Measurements from ENCODE around the gene STK33.

STK33 gene

DNA sequence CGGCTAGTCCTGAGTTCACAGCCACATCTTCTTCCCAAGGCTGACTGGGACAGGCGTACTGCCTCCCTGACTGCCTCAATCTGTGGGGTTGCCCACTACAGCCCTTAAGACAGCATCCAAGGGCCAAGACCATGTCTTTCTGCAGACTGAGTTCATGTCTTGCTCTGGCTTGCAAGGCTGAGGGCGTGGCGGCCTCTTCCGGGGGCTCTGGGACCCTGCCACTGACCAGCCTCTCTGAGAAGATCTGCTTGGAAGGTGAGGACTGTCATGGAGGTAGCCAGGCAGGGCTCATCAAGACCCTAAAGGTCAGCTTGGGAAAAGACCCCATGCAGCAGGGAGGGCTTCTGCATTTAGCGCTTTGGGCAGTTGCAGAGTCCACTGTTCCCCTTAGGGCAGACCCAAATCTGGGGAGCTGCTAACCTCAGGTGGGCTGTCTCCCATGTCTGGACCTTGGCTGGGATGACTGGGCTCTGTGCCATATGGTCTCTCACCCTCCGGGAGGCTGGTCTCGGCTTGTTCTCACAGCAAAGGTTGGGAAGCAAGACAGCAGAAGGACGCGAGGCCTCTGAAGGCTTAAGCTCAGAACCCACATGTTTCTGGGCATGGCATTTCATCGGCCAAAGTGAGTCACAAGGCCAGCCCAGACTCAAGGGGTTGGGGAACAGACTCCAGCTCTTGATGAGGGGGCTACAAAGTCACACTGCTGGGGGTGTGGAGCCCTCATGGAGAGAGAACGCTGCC is 221.2 kb downstream of the STK33 start:
- no peak for DNase-seq

DNA sequence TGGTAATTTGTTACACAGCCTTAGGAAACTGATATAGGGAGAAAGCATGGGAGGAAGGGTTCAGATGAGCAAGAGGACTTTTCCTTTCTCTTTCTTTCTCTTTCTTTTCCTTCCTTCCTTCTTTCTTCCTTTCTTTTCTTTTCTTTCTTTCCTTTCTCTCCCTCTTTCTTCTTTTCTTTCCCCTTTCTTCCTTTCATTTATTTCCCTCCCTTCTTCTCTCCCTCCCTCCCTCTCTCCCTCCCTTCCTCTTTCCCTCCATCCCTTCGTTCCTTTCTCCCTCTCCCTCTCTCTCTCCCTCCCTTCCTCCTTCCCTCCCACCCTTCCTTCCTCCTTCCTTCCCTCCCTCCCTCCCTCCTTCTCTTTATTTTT is 222.5 kb downstream of the STK33 start:
- DNase-seq: no peak

DNA sequence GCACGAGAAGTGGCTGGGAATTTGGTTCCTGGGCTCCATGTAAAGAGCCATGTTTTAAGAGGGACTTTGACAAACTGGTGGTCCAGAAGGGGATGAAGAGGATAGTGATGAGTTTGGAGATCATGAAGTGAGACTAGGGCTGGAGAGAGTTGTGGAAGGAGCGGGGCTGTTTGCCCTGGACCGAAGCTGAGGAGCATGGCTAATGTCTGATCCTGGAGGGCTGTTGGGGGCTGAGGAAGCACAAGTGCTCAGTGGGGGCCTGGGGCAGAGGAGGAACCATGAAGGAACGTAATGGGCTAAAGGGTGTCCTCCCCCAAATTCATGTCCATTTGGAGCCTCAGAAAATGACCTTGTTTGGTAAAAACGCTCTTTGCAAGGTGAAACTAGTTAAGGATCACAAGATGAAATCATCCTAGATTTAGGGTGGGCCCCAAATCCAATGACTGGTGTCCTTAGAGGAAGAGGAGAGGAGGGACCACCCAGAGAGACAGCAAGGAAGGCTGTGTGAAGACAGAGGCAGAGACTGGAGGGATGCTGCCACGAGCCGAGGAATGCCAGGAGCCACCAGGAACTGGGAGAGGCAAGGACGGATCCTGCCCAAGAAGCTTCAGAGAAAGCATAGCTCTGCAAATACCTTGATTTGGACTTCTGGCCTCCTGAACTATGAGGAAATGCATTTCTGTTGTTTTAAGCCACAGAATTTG is 223.1 kb downstream of the STK33 start:
- DNase-seq: no peak

DNA sequence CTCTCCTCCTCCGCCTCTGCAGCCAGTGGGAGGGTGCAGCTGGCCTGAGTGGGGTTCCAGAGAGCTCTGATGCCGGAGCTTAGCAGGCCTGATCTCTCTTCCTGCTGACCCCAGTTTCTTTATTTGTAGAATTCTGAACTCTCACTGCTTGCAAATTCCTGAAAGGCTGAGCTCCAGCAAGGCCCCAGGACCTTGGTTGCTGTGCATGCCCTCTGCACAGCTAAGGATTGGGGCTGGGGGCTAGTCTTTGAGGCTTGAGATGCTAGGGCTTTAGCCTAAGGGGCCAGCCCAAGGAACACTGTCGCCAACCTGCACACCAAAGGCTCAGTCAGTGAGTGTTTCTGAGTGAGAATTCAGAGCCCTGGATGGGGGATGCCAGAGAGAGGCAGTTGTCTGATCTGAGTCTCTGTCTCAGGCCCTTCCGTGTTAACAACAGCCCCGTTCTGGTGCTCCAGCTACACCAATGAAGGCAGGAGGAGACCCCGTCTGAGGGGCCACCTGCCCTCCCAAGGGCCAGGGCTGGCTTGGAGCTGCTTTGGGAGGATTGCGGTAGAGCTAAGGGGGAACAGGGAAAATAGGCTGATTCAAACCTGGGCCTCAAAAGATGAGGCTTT is 224.3 kb downstream of the STK33 start:
- no peak for DNase-seq

DNA sequence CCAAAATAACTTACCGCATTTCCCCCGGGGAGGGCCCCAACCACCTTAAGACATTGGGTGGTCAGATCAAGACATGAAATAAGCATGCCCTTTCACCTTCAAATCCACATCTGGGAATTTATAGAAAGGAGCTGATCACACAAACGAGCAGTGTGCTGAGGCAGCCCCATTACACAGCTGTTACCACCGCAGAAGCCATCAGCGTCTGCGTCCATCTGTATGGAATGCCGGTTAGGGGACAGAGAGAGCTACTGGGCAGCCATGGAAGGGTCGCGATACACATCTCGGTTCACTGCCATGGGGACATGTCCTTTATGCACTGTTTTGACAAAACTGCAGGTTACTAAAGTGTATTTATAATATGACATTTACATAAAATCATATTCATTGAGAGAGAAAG is 225.3 kb downstream of the STK33 start:
- no peak for DNase-seq

DNA sequence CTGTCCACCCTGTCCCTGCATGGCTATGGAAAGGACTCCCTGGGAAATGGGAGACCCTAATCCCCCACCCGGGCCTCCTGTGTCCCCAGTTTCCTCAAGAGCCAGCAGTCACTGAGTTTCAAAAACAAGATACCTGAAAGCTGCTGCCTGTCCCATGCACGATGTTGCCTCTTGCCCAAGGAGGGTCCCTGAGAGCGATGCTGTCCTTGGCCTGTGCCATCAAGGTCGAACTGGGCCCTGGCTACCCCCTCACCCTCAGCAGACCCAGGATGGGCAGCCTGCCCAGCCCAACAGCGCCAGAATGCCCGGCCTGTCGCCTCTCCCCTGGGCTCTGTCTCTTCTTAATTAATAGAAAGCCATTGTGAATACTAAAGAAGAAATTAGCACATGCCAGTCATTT is 225.8 kb downstream of the STK33 start:
- DNase-seq: no peak

DNA sequence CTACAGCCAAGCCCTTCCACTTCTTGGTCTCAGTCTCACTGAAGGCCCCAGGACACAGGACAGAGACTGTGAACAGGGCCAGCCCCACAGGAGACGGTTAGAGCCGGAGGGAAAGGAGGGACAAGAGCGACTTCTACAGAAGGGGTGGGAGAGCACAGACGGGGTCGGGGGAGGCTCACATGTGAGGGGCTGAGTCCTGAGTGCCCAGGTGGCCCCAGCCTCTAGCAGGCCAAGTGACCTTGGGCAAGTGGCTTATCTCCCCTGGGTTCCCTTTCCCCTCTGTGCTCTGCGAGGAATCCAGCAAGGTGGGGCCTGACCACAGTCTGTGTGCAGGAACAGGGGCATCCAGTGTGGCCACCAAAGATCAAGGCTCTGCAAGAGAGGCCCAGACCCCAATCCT is 227.7 kb downstream of the STK33 start:
- DNase-seq: no peak

DNA sequence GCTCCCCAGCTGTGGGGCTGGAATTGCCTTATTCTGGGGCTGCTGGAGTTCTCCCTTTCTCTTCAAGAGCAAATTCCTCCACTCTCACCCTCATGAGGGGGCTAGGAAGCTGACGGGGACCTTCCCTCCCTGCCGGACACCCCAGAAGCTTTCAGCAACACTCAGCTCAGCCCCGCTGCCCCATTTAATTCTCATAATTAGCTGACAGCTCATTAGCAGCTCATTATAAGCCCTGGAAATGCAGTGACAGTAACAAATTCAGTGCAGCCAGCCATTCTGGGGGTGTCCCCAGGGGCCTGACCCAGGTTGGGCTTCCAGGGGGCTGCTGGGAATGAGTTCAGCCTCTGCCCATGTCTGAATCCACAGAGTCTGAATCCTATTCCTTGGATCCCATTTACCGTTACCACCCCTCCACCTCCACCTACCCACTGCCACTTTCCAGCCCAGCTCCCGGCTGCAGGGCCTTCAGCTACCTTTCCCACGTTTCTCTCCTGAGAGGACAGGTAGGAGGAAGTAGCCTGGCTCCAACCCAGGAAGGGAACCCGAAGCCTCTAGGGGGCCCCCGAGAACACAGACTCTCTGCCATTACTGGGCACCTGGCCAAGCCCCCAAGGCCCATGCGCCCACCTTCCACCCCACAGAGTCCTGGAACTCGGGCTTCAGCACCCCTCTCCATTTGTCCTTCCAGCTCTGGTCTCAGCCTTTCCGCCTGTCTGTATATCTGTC is 228.6 kb downstream of the STK33 start:
- DNase-seq: no peak

DNA sequence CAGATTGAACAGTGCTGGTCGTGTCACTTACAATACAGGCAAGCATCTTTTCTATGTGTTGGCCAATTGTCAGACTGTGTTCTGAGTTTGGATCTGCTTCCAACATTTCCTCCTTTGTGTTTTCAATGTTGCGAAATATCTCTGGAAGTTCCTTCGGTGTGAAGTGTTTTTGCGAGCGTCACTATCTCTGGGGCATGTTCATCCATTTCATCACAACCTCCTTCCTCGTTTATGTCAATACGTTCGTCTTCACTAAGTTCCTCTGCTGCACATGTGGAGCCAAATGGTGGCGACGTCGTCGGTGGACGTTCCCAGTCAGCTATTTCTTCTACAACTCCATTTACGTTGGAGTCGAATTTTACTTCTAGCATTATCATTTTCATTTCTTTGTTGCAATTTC is 230.1 kb downstream of the STK33 start:
- DNase-seq: peak; percentile 76 to 85 (median 78)

DNA sequence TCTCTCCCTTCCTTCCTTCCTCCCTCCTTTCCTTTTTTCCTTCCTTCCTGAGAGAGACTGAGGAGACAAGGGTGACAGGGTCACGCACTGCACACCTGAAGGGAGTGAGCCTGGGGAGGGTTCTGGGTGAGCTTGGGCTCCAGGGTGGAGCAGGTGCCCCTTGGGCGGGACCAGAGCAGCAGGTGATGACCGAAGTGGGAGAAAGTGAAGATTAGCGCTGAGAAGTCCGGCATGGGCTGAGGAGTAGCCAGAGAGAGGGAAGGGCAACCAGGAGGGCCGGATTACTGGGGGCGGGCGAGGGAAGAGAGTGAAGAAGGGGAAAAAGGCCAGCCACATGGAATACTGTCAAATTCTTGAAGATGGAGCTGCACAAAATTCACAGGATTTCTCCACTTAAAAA is 231.1 kb downstream of the STK33 start:
- DNase-seq: no peak

DNA sequence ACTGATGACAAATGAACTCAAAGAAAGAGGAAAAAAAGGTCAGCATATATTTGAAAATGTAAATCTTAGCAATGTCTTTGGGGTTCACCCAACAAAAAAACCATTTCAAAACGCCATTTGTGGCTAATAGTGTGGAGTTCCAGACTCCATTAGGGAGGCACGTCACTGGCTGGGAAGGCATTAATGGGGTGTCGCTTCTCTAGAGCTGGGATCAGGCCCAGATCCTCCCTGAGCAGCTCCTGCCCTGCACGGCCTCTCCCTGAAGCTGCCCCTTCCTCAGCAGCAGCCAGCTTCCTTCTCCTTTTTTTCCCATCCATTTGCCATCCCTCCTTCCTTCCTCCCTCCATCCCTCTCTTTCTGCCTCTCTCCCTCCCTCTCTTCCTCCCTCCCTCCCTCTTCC is 231.5 kb downstream of the STK33 start:
- no peak for DNase-seq

DNA sequence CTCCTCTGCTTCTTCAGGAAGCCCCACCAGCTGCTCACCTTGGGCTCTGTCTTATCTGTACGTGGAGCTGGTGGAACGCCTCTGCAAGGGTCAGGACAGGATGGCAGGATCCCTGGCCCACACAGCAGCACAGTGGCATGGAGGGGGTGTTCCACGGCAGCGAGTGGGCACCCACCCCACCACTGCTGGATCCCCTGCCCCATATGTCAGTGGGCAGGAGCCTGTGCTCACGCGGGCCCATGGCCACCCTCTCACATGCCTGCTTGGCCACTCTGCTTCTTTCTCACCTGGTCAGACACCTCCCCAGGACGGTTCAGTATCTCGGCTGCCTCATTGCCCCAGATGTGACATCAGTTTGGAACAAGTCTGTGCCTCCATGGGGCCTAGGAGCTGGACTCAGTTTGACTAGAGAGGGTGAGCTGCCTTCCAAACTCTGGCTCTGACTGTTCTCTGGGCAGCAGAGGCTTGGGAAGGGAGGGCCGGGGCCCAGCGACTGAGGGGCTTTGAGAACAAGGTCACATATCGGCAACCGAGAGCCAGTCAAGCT is 232.3 kb downstream of the STK33 start:
- DNase-seq: no peak

DNA sequence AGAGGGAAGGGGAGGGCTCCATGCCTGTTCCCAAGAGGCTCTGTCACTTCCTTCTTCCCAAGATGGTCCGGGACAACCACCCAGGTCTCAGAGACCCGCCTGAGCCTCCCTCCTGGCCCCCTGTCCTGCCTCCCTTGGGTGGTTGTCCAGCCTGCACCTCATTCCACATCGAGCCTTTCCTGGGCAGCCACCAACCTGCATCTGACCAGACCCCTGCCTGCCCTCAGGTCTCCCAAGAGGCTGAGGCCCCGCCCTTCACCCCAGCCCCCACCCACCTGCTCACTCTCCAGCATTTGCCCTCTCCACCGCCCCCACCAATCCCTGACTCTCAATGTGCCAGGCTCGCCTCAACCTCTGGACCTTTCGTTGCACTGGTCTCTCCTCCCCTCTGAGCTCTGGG is 232.8 kb downstream of the STK33 start:
- no peak for DNase-seq

DNA sequence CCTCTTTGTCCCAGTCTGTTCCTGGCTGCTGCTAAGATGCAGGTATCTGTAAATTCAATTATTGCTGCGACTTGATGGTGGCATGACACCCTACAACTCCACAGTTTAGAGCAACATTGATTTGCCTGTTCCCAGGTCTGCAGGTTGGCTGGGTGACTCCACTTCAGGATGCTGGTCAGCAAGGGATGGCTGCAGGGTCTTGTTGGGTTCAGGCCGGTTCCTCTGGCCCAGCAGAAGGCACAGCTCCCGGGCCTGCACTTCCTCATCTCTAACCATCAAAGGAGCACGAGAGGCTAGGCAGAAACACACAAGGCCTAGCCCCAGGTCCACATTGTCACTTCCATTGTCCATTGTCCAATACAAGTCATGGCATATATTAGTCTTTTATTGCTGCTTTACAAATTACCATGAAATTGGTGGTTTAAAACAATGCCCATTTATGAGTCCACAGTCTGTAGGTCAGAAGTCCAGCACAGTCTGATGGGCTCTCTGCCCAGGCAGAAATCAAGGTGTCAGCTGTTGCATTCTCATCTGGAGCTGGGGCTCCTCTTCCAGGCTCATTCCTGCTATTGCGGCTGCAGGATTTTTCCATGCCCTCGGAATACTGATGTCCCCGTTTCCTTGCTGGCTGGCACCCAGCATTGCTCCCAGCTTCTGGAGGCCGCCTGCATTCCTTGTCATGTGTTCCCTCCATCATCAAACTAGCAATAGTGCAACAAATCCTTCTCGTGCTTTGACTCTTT is 233.8 kb downstream of the STK33 start:
- no peak for DNase-seq

DNA sequence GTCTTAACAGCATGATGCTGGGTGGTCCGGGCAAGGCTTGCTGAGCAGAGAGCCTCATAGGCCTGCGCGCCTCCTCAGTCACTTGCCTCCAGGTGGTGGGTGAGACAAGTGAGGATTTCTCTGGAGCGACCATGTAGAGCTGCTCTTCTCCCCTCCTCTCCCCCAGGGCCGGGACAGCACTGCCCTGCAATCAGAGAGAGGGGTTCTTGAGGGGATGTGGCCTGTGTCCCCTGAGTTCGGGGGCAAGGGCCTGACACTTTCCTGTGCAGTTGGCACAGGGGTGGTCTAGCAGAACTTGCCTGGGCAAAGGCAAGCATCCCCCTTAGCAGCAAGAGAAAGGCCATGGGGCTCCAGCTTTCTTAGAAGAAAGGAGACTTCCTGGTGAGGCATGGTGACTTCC is 234.5 kb downstream of the STK33 start:
- DNase-seq: no peak

DNA sequence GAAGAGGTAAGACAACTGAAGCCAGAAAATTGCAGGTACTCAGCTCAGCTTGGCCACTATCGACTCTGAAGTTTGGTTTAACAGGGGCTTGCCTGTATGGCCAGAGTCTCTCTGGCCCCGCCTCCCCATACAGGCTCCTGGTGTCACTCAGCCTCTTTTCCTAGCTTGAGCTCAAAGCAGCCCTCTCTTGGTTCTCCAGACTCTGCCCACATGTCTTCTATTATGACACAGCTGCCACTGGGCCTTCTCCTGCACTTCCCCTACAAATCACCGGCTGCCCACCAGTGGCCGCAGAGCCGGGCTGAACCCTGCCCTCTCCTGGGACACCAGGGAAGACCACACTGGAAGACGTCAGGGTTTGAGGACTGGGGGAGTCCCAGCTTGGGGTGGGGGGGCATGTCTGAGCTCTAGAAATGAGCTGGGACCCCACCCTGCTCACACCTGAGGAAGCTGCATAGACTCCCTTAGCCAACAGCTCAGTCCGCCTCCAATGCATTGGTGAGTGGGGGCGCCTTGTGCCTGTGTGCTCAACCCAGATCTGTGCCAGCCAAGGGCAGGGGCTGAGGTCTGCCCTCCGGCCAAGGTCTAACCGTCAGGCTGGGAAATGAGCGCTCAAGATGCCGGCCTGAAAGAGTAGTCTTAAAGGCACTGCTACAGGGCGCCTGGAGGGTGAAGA is 236.0 kb downstream of the STK33 start:
- DNase-seq: peak in 1 of 4 experiments; percentile 26

DNA sequence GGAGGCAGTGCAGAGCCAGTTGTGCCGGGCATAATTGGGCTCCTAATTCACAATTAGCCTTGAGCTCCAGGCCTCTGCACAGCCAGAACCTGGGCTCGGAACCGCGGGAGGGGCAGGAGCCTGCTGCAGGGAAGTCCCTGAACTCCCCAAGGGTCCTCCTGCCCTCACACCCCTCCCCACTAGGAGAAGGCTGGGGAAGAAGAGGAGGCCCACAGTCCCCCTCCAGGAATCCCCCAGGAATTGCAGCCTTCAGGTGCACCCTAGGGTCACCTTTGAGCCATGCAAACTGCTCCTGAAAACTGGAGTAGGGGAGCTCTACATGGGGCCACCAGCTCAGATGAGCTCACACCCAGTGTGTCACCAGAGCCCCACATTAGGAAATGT is 236.5 kb downstream of the STK33 start:
- no peak for DNase-seq

DNA sequence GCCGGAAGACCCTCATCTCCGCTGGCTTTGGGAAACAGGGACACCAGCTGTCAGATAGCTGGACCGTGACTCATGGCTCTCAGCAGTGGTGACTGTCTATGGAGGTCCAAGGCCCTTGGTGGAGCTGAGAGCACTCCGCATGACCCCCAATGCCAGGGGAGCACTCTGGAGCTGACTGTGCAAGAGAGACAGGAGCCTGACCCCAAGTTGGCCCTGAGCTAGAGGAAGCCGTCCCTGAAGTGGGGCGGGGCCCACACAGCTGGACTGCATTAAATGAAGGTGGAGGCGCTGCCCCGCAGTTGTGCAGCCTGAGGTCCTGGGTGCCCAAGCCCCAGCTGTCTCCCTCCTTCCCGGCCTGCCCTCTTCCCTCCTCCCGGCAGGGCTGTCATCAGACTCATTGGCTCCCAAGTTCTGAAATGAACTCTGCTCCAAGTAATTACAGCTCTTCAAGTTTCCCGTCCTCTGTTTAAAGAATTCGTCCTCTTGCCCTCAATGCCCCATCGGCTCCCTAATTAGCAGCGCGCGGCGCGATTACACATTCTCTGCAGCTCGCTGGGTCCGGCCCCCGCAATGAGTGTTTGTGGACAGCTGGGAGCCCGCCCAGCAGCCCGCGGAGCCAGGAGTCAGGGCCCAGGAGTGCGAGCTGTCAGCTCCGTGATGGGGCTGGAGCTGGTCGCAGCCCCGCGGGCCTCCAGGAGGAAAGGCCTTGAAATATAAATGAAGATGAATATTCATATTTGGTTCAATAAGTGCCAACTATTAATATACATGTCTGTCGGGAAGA is 237.1 kb downstream of the STK33 start:
- no peak for DNase-seq

DNA sequence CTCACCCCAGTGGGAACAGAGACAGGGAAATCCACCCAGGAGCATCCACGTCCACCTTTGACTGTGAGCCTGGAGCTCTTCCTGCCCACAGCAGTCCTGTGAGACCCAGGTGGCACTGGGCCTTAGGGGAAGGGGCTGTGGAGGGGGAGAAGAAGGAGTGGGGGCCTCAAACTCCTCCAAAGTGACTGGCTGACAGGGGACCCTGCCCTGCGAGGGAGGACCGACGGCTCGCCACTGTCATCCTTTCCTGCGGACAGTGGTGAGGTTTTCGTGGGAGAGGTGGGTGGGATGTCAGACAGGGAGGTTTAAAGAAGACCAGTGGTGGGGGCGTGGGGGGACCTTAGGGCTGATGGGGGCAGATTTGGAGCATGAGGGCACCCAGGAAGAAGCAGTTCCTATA is 237.8 kb downstream of the STK33 start:
- DNase-seq: no peak

DNA sequence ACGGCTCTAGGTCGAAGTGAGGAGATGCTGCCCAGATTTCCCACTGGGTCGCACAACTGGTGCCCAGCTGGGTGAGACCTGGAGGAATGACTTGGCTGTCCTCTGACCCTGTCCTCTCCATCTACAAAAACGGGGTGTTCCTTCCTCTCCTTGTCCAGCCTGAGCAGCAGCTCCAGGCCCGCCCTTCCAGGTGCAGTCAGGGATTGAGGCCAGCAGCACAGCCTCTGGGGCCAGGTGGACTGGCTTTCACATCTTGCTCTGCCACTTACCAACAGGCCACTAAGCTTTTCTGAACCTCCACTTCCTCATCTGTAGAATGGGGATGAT is 238.6 kb downstream of the STK33 start:
- no peak for DNase-seq

All from suppressor macrophage (primary cell).